ENCODE results near the gene DIAPH2.

DIAPH2 gene

GRCh38 chrX:97474933-97475332, 790.3 kb downstream of the DIAPH2 start:
- no peak overlapping the region for H3K4me3 ChIP-seq (replicated peaks; ENCODE audit: low read depth, low read length)
- TF ChIP-seq CTCF (IDR thresholded peaks at IDR 0.05; ENCODE audit: low read depth, low read length, missing control alignments), result no peak
- no peak for DNase-seq (ENCODE audit: extremely low read depth, low read depth)

GRCh38 chrX:97479106-97479890, 794.7 kb downstream of the DIAPH2 start:
- no peak for TF ChIP-seq CTCF (IDR thresholded peaks at IDR 0.05; ENCODE audit: low read depth, low read length, missing control alignments)
- DNase-seq (ENCODE audit: extremely low read depth, low read depth), result no peak
- no peak overlapping the region for H3K4me3 ChIP-seq (replicated peaks; ENCODE audit: low read depth, low read length)

- no peak overlapping the region for H3K4me3 ChIP-seq (replicated peaks; ENCODE audit: low read depth, low read length)
- no peak for TF ChIP-seq CTCF (IDR thresholded peaks at IDR 0.05; ENCODE audit: low read depth, low read length, missing control alignments)
- DNase-seq (ENCODE audit: extremely low read depth, low read depth), result no peak
Observed at GRCh38 chrX:97481228-97481627, 796.6 kb downstream of the DIAPH2 start.

GRCh38 chrX:97482666-97483300, 798.1 kb downstream of the DIAPH2 start:
- TF ChIP-seq CTCF (IDR thresholded peaks at IDR 0.05; ENCODE audit: low read depth, low read length, missing control alignments), result no peak
- DNase-seq (ENCODE audit: extremely low read depth, low read depth), result no peak
- H3K4me3 ChIP-seq (replicated peaks; ENCODE audit: low read depth, low read length), result no peak overlapping the region

- TF ChIP-seq CTCF (IDR thresholded peaks at IDR 0.05; ENCODE audit: low read depth, low read length, missing control alignments), result no peak
- no peak overlapping the region for H3K4me3 ChIP-seq (replicated peaks; ENCODE audit: low read depth, low read length)
- DNase-seq (ENCODE audit: extremely low read depth, low read depth), result no peak
Observed at GRCh38 chrX:97490656-97491055, 806.0 kb downstream of the DIAPH2 start.

- TF ChIP-seq CTCF (IDR thresholded peaks at IDR 0.05; ENCODE audit: low read depth, low read length, missing control alignments), result no peak
- no peak for DNase-seq (ENCODE audit: extremely low read depth, low read depth)
Observed at GRCh38 chrX:97494756-97495372, 810.2 kb downstream of the DIAPH2 start.

More at GRCh38 chrX:97494756-97495372, 810.2 kb downstream of the DIAPH2 start:
- no peak overlapping the region for H3K4me3 ChIP-seq (replicated peaks; ENCODE audit: low read depth, low read length)

All from HFF-Myc (cell line).